ENCODE data around the gene ZBTB7C.
A peak's percentile ranks its signal among the peaks of the same experiment; 100 is the strongest.

The ZBTB7C gene

GRCh38 chr18:48417985-48418384 lies 8.8 kb upstream of the ZBTB7C start:
- DNase-seq = no peak

GRCh38 chr18:48413342-48413741 lies 4.2 kb upstream of the ZBTB7C start:
- no peak for DNase-seq

- no peak for DNase-seq
Measured at GRCh38 chr18:48412339-48412929, 3.3 kb upstream of the ZBTB7C start.

- DNase-seq = peak; percentile 65
Measured at GRCh38 chr18:48410095-48410920, 1.1 kb upstream of the ZBTB7C start.

- DNase-seq = no peak
Measured at GRCh38 chr18:48409591-48410094, 460 bp upstream of the ZBTB7C start.

DNA sequence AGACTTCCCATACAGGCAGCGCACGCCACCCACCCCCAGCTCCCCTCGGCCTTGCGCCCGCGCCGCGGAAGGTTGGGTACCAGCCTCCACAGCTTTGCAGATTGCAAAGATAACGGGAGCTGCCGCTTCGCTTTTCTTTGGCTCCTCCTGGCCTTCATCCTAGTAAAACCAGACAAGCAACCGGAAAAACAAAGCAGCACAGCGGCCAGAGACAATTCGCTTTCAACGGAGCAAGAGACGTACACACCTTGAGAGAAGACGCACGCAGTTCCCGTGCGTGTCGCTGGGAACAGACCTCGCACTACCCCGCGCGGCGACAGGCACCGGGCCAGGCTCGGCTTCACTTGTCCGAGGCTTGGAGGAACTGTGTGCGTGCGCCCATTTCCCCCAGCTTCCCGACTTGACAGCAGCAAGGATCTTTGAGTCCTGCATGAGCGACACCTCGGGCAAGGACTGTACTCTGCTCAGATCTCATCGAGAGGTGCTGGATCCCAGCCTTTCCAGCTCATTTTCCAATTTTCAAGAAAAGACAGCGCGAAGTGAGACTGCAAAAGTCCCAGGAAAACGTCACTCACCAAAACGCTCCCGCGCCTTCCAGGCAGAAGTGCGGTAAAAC lies 964 bp downstream of the ZBTB7C start:
- DNase-seq = no peak

DNA sequence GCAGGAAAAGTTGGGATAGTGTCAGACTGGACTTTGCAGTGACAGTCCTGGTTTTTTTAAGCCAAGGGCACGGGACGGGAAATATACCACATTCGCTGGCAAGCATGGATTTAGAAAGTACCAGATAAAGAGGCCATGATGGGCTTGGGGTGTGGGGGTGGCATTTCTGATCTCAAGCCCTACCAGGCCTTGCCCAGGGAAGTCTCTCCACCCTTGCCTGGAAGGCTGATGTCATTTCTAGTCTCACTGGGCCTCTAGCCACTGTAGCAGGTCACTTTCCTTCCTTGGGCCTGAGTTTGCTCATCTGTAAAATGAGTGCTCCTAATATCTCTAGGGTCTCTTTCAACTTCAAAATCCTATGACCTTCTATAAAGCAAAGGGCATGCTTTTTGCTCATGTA lies 1.8 kb downstream of the ZBTB7C start:
- no peak for DNase-seq

- DNase-seq = no peak
Measured at GRCh38 chr18:48405978-48406377, 3.2 kb downstream of the ZBTB7C start.

- no peak for DNase-seq
Measured at GRCh38 chr18:48404716-48405507, 4.3 kb downstream of the ZBTB7C start.

GRCh38 chr18:48402953-48403352 lies 6.2 kb downstream of the ZBTB7C start:
- no peak for DNase-seq

- DNase-seq = no peak
Measured at GRCh38 chr18:48399303-48400075, 9.7 kb downstream of the ZBTB7C start.

DNA sequence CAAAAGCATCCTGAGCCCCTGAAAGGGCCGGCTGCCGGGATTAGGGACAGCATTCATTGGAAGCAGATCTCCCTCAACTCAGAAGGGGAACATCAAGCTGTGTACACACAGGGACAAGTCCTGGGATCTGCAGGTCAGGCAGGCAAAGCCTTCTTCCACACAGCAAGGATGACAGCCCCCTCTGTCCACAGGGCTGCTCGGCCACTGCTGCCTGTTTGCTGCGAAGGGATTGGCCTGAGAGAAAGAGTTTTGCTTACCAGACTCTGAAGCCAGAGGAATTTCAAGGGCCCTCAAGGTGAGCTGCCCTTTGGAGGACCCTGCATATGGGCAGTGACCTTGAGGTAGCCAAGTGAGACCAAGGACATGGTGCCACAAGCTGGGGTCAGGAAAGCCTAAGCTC lies 11.1 kb downstream of the ZBTB7C start:
- no peak for DNase-seq

GRCh38 chr18:48397021-48397420 lies 12.2 kb downstream of the ZBTB7C start:
- no peak for DNase-seq

DNA sequence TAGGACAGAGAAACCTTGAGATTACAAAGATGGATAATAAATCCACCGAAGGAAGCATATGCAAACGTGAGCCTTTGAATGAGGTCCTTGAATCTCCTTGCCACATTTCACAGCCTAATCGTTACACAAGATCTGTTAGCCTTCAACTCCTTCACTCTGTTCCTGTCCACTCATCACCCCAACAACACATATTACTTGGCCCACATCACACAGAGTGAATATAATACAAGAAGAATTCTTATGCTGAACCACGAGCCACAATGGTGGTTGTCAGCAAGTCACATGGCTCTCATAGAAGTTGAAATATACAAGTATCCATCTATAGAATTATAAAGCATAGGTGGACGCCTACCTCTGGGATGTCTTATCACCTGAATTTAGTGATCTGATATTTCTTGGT lies 12.6 kb downstream of the ZBTB7C start:
- no peak for DNase-seq

- DNase-seq = no peak
Measured at GRCh38 chr18:48395646-48396045, 13.5 kb downstream of the ZBTB7C start.

DNA sequence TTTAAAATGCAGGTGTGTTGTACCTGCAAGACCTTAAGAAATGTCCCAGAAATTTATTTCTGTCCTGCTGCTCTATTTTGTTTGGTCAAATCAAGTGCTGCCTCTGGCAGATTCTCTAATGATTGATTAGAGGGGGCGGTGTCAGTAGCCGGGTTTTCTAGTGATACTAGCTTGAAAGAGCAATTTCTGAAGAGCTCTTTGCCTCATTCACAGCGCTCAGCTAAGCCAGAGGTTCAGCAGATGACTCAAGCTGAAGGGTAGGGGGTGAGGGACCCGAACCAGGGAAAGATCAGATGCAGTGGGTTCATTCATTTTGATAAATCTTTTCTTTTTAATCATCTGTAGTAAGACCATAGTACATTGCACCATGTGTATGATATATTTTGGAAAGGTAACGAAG lies 15.0 kb downstream of the ZBTB7C start:
- no peak for DNase-seq

DNA sequence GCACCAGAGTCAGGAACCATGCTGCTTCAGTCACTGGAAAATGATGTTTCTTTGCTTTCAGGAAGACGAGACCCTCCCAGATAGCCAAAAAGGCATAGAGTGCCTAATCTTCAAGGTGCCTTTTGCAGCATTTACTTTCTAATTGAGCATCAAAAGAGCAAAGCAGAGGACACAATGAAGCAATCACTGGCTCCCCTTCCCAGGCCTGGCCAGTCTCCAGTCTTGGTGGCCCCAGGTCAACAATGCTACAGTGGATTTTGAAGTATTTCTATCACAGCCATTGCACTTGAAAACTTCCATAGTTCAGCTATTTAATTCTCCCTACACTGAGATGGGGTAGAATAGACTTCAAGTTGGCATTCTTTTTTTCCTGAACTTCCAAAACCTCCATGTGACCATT lies 15.4 kb downstream of the ZBTB7C start:
- DNase-seq = no peak

DNA sequence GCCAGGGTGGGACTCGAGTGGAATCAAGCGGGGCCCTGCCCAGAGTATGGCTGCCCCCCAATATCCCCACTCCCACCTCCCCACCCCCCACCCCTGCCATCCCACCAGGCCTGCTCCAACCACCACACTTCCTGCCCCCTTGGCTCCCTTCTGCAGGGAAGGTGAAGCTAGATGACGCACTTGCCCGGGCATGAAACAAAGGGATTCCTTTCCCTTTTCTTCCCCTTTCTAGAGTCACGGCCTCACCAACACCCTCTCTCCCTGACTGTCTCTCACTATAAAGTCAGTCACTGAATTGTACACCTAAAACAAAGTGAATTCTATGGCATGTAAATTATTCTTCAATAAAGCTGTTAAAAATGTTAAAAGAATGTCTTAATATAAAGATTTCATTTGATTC lies 16.0 kb downstream of the ZBTB7C start:
- DNase-seq = no peak

GRCh38 chr18:48392268-48392667 lies 16.9 kb downstream of the ZBTB7C start:
- no peak for DNase-seq

- no peak for DNase-seq
Measured at GRCh38 chr18:48391868-48392267, 17.3 kb downstream of the ZBTB7C start.

DNA sequence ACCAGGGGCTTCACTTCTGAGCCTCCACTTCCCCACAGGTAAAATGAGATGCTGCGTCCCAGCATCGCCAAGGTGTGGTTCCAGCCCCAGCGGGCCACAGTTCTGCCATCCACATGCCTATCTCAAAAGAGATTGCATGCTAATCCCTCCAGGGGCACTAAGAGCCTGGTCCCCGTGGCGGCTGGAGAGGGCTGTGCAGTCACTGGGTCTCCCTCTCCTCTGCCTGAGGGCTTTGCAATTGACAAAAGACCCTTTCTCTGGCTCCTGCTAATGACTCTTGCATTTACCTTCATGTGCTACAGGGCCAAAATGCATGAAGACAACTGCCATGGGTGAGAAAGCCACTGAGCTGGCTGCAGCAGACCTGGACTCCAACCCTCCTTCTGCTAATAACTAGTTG lies 18.5 kb downstream of the ZBTB7C start:
- DNase-seq = no peak

GRCh38 chr18:48388478-48388877 lies 20.7 kb downstream of the ZBTB7C start:
- DNase-seq = no peak

Data from NCI-H1048 (cell line).